GM18526 (cell line): ENCODE results near the gene NFIL3.

ENCODE experiments used
- POLR2A ChIP-seq: IDR thresholded peaks from 3 replicates; pipeline ENCODE4 v1.6.1; 2011; ENCODE audit not compliant: insufficient read length; ENCODE audit errors: extremely low read depth

The NFIL3 gene, protein sequence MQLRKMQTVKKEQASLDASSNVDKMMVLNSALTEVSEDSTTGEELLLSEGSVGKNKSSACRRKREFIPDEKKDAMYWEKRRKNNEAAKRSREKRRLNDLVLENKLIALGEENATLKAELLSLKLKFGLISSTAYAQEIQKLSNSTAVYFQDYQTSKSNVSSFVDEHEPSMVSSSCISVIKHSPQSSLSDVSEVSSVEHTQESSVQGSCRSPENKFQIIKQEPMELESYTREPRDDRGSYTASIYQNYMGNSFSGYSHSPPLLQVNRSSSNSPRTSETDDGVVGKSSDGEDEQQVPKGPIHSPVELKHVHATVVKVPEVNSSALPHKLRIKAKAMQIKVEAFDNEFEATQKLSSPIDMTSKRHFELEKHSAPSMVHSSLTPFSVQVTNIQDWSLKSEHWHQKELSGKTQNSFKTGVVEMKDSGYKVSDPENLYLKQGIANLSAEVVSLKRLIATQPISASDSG

DNA sequence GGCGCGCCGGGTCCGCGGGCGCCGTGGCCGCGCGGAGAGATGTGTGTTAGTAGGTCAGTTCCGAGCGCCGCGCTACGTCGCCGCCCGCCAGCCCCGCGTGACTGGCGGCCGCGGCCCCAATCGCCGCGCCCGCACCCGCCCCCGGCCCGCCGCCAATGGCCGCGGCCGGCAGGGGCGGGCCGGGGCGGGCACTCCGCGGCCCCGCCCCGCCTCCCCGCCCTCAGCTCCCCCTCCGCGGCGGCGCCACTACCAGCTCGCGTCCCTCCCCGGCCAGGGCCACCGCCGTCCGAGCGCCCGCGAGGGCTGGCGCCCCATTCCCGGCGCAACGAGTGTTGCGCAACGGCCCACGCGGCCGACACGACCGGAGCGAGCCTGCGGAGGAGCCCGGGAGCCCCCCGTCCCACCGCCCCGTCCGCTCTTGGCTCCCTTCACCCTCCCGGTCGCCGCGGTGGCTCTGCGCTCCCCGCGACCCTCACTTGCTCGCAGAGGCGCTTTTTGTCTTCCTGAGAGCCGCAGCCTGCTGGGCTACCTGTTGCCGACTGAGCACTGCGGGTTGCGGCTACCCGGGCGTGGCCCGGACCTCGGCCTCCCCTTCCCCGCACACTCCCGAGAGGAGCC is at the start of gene NFIL3:
Gene NFIL3 (minus strand): TSS at position 48 of the 618 bp plus-strand sequence. CDS start 13,098 bp downstream, outside the sequence.
- no peak for TF ChIP-seq POLR2A

DNA sequence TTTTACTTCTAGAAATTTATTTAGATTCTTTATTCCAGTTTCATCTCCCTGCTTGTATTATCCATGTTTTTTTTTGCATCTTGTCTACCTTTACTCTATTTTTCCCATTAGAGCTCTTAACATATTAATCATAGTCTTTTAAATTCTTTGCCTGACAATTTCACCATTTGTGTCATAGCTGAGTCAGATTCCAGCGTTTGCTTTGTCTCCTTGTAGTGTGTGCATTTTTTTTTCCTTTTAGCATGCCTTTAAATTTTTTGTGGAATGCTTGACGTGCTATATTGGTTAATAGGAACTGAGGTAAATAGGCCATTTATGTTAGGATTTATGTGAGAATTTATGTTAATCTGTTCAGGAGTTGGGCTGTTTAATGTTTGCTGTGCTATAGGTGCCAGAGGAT is 41.8 kb upstream of the NFIL3 start:
- no peak for TF ChIP-seq POLR2A

DNA sequence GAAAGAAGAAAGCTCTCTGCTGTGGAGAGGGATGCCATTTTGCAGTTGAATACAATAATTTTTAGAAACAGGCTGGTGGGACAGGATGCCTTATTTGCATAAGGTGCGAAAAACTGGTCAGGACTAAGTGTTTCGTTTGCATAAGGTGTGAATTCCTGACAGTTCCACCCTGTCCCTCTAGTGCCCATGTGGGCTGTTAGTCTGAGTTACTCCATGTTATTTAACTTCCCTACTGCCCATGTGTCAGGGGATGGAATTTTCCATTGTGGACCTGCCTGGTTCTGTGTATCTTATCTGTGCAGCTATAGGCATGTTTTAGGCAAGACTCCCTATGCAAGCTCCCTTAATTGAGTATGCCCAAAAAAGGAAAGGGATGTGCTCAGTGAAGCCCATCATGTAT is 35.3 kb upstream of the NFIL3 start:
- no peak for TF ChIP-seq POLR2A

DNA sequence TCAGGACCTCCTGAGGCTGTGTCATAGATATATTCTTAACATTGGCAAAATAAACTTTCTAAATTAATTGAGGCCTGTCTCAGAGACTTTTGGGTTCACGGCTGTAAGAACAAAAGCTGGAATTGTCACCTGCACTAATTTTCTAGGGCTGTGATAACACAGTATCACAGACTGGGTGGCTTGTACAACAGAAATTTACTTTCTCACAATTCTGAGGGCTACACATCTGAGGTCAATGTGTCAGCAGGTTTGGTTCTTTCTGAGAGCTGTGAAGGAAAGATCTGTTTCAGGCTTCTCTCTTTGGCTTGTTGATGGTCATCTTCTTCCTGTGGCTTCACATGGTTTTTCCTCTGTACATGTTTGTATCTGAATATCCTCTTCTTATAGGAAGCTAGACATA is 29.2 kb upstream of the NFIL3 start:
- no peak for TF ChIP-seq POLR2A

DNA sequence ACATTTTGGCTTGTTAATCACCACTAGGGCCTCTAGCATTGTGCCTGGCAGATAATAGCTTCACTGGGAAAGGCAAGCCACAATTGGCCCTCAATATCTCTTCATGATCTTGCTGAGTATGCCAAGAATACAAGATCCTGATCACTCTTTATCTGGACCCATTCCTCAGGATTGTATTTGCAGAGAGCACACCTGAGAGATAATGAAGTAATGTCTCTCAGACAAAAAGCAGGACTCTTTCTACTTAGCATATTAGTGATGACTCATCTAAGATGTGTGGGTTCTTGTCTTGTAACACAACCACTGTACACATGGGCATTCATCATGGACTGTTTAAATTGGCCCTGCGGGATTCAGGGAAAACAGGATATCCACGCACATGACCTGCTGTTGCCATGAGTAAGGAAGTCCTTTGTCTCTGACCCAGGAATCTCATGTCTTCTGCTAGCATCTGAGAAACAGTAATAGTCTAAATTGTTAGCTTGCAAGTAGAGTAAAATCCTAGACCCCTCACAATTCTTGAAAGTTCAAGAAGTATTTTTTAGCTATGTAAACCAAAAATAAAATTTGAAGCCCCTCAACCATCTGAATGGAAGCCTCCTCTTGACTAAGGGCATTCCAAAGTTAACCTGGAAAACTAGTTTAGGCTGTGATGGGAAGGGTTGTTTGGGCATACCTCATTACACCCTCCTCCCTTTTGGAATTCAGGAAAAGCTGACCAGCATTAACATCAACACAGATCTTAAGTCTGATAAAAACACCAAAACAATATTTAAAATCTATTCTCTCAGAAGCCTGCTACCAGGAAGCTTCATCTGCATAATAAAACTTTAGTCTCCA is 28.0 kb upstream of the NFIL3 start:
- TF ChIP-seq POLR2A: no peak

DNA sequence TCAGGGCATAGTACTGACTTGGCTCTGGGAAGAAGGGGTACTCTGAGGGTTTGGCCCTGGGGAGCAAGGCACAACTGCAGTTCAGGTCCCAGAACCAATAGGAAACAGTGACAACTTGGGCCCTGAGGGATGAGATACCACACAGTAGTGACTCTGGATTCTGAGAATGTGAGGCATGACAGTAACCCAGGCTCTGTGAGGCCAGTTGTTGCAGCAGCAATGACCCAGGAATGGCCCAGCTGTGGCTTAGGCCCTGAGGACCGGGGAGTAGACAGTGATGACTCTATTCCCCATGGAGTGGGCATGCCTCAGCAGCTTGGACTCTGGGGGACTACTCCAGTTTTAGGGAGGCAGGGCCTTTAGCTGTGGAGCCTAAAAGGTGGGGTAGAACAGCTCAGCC is 21.5 kb upstream of the NFIL3 start:
- no peak for TF ChIP-seq POLR2A

DNA sequence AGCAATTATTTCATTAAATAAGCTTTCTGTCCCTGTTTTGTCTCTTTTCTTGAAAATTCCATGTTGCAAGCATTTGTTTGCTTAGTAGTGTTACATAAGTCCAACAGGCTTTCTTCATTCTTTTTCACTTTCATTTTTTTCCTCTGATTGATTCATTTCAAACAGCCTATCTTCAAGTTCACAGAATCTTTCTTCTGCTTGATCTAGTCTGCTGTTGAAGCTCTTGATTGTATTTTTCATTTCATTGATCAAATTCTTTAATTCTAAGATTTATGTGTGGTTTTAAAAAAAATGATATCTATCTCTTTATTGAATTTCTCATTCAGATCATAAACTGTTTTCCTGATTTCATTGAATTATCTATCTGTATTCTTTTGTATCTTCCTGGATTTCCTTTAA is 20.4 kb upstream of the NFIL3 start:
- no peak for TF ChIP-seq POLR2A

DNA sequence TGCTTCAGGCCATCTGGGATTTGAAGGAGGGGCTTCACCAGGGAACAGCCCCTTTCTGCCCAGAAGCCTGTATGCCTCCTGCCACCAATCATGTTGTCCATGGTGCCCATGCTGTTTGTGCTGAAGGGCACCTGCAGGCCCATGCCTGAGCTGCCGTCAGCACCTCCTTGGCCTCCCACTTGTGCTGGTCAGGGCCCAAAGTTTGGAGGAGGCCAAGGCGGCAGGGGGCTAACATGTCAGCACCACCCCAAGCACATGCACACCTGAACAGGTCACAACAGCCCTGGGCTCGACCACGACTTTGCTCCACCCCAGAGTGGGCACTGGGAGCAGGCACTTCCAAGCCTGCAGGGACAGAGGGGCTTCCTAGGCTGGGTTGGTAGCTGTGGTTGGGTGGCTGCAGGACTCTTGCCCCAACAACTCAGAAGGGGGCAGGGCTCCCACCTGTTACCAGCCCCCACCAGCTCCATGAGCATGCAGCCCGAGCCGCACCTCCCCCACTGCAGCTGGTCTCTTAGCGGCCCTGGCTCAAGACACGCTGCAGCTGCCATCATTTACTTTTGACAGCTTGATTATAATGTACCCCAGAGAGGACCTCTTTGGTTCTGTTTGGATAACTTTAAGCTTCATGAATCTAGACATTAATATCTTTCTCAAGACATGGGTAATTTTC is 19.8 kb upstream of the NFIL3 start:
- TF ChIP-seq POLR2A: no peak

DNA sequence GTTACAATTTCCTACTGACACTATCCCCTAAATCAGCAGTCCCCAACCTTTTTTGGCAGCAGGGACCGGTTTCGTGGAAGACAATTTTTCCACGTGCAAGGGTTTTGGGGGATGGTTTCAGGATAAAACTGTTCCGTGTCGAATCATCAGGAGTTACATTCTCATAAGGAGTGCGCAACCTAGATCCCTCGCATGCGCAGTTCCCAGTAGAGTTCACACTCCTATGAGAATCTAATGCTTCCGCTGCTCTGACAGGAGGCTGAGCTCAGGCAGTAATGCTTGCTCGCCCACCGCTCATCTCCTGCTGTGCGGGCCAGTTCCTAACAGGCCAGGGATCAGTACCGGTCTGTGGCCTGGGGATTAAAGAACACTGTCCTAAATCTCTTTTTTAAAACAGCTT is 13.2 kb upstream of the NFIL3 start:
- no peak for TF ChIP-seq POLR2A

DNA sequence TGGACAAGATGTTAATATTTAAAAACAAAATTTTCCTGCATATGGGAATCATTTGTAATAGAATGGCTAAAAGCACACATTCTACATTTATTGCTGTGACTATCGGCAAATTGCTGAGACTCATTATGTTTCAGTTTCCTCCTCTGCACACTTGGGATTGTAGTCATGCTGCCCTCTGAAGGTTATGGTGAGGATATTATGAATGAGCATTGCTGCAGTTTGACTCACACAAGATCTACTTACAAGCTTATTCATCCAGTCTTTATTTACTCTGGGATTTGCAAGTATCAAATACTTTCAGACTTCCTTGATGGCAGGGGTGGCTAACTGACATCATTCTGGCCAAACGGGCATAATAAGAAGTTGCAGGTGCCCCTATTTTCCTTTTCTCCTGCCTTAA is 9.5 kb upstream of the NFIL3 start:
- TF ChIP-seq POLR2A: no peak

DNA sequence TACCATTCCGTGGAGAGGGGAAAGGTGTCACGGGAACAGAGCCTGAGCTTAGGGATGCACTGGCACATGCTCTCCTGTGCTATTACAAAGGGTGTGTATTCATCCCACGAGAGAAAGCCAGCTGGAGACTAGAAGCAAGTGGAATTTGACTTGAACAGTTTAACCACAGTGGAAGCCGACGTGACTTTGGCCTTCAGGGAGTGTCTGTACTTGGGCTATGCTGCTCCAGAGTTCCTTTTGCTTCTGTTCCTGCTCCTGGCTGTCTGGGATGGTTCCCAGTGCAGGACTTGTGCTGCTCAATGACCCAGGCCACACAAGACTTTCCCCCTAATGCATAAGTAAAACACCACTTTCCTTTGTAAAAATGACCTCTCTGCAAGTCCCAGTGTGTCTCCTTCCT is 7.9 kb upstream of the NFIL3 start:
- no peak for TF ChIP-seq POLR2A

DNA sequence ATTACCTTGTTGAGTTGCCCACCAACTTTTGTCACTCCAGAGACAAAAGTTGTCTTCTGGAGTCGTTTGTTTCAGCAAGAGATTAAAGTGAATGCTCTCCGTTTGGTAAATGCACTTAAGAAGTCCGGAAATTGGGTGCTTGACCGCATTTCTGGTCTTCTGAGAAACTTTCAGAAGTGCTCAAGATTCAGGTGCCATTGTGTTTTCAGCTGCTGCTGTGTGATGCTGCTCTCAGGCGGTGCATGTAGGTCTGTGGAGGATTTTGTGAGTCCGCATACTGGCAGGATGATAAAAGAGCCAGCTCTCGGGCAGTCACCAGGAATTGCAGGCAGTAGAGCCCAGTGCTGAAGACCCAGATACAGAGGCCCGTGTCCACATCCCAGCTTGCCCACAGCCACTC is 5.9 kb upstream of the NFIL3 start:
- no peak for TF ChIP-seq POLR2A

DNA sequence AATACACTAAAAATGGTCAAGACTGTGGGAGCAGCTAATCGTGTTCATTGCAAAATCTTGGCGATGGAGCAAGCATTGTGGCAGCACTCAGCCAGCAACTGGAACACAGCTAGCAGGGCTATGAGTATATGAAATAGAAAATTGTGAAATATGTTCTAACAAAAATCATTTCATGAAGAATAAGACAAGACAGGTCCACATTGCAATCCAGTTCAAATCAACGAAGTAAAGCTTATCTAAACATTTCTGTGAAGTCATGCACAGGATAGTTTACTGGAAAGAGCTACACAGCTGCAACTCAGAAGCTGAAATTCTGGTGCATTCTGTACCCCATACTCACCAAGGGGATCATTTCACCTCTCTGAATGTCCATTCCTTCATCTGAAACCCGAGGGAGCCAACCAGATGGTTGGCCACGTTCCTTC is 5.3 kb upstream of the NFIL3 start:
- no peak for TF ChIP-seq POLR2A

DNA sequence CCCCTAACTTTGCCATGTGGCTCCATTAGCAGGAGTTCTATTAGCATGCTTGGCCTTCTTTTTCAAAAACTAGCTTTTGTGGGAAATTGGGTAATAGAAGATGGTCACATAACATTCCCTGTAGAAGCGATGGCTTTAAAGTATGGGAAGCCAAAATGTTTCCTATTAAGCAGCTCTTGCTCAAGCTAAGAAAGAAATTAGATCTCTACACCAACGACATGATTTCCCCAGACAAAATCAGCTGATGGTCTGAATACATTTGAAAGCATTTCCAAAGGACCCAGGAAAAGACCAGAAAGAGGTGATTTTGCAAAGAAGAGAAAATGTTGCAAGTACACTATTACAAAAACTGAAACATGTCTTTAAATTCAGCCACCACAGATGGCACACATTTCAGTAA is 4.8 kb upstream of the NFIL3 start:
- TF ChIP-seq POLR2A: no peak

DNA sequence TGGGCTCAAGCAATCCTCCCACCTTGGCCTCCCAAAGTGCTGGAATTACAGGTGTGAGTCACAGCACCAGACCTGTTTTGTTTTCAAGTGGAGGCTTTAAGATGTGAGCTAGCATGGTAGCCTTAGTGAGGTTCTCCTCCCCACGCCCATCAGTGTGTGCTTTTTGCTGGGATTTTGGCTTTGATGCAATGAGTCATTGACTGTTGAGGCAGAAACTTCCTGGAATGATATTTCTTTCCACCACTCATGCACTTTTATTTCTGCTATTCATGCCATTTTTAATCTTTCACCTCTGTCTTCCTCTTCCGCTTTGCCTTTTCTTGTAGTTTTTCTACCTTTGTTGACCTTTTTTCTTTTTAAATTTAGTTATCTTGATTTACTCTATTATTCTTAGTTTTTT is 4.2 kb upstream of the NFIL3 start:
- no peak for TF ChIP-seq POLR2A
